Brain microvascular endothelial cell (primary cell): ENCODE data around the gene TNFRSF8.

Source experiments
- DNase-seq: peaks from one replicate; pipeline ENCODE4 v3.0.0-alpha.2; 2020
- H3K27ac ChIP-seq: fragments of 250-450 bp; sonication (Bioruptor Pico); 2 replicates; pipeline ENCODE4 v1.5.1; 2020; ENCODE audit warnings: mild to moderate bottlenecking, moderate library complexity
- H3K27me3 ChIP-seq: fragments of 250-450 bp; sonication (Bioruptor Pico); replicated peaks from 2 replicates; pipeline ENCODE4 v1.5.1; 2020; ENCODE audit warnings: mild to moderate bottlenecking
- H3K36me3 ChIP-seq: fragments of 250-450 bp; sonication (Bioruptor Pico); replicated peaks from 2 replicates; pipeline ENCODE4 v1.5.1; 2020; ENCODE audit warnings: mild to moderate bottlenecking
- H3K4me3 ChIP-seq: 2 replicates; pipeline ENCODE4 v1.5.1; 2011; ENCODE audit warnings: low read depth, mild to moderate bottlenecking, control low read depth, low read length, moderate library complexity
- in situ Hi-C: cut with HindIII; loops from 2 replicates; pipeline ENCODE4 v1.10.0; 2017; ENCODE audit warnings: low sequenced_read_pairs, low pct_ligation_motif_present
- TF ChIP-seq, protein P1 (sequence below): IDR thresholded peaks from 2 replicates; pipeline ENCODE4 v1.5.1; 2011; ENCODE audit warnings: low read depth, mild to moderate bottlenecking, moderate library complexity, low read length, control low read depth, inconsistent platforms; ENCODE audit errors: missing control alignments

The TNFRSF8 gene

DNA sequence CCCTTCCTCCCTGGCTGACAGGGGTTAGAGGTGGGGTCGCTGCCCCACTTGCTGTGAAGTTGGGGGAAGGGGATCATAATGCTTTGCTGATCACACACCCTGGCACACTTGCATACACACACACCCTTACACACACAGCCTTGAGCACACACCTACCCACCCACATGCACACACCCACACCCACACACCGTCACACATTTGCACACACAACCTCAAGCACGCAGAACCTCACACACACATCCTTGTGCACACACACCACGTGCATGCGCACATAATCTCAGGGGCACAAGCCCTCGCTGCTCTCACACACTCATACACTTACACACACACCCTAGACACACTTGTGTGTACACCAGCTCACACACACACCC lies 16.4 kb upstream of the TNFRSF8 start:
- DNase-seq: no peak
- in situ Hi-C loops: no loop called here
- Histone ChIP-seq H3K27me3 (peaks cover 7% of the 10 kb centered on the region), H3K4me3 (no peak overlapping the region), H3K27ac (no peak overlapping the region), H3K36me3 (no peaks in the 10 kb centered on the region)
- TF ChIP-seq, protein P1, sequence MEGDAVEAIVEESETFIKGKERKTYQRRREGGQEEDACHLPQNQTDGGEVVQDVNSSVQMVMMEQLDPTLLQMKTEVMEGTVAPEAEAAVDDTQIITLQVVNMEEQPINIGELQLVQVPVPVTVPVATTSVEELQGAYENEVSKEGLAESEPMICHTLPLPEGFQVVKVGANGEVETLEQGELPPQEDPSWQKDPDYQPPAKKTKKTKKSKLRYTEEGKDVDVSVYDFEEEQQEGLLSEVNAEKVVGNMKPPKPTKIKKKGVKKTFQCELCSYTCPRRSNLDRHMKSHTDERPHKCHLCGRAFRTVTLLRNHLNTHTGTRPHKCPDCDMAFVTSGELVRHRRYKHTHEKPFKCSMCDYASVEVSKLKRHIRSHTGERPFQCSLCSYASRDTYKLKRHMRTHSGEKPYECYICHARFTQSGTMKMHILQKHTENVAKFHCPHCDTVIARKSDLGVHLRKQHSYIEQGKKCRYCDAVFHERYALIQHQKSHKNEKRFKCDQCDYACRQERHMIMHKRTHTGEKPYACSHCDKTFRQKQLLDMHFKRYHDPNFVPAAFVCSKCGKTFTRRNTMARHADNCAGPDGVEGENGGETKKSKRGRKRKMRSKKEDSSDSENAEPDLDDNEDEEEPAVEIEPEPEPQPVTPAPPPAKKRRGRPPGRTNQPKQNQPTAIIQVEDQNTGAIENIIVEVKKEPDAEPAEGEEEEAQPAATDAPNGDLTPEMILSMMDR: no peak

GRCh38 chr1:12047120-12047876 lies 15.8 kb upstream of the TNFRSF8 start:
- peaks cover 7% of the 10 kb centered on the region for H3K27me3 ChIP-seq
- H3K27ac ChIP-seq: no peak overlapping the region
- DNase-seq: peak; percentile 25
- H3K36me3 ChIP-seq: no peaks in the 10 kb centered on the region
- in situ Hi-C loops: no loop called here
- TF ChIP-seq, protein P1: no peak
- no peak overlapping the region for H3K4me3 ChIP-seq

- Histone ChIP-seq H3K27ac (no peak overlapping the region), H3K27me3 (peaks cover 7% of the 10 kb centered on the region), H3K36me3 (no peaks in the 10 kb centered on the region), H3K4me3 (no peak overlapping the region)
- no peak for DNase-seq
- in situ Hi-C loops: no loop called here
- TF ChIP-seq, protein P1: no peak
Measured at GRCh38 chr1:12048372-12048771, 14.7 kb upstream of the TNFRSF8 start.

DNA sequence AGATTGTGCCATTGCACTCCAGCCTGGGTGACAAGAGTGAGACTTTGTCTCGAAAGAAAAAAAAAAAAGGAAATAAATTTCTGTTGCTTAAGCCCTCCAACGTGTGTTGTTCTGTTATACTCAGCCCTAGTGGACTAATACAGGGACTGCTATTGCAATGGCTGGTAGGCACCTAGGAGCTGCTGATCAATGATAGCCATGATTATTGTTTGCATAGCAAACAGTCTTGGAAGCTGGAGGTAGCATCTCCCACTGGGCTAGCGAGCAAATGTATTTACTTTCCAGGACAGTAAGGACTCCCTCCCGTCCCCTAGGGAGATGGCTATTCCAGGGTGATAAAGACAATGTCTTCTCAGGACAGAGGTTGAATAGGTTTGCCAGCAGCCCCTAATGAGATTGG lies 13.5 kb upstream of the TNFRSF8 start:
- in situ Hi-C loops: no loop called here
- Histone ChIP-seq H3K27me3 (peaks cover 7% of the 10 kb centered on the region), H3K4me3 (no peak overlapping the region), H3K27ac (no peak overlapping the region), H3K36me3 (no peaks in the 10 kb centered on the region)
- TF ChIP-seq, protein P1: no peak
- no peak for DNase-seq

- DNase-seq: no peak
- H3K36me3 ChIP-seq: no peaks in the 10 kb centered on the region
- TF ChIP-seq, protein P1: no peak
- in situ Hi-C loops: no loop called here
- no peak overlapping the region for H3K4me3 ChIP-seq
- H3K27me3 ChIP-seq: peaks cover 7% of the 10 kb centered on the region
- H3K27ac ChIP-seq: no peak overlapping the region
Measured at GRCh38 chr1:12051361-12051760, 11.7 kb upstream of the TNFRSF8 start.
